NOMO-1 treated with DMSO at 0.1 percent for 48 hours (cell line): ENCODE measurements around the gene KCNMB1.

Experiments used
- DNase-seq: peaks from one replicate; lab custom pipeline; 2025; ENCODE audit not compliant: unreplicated experiment; lab: John Stamatoyannopoulos, UW

KCNMB1 gene

GRCh38 chr5:170416526-170416925 is 27.4 kb upstream of the KCNMB1 start:
- DNase-seq, result peak; percentile 38

GRCh38 chr5:170414786-170415185 is 25.6 kb upstream of the KCNMB1 start:
- no peak for DNase-seq

- no peak for DNase-seq
These were observed 24.7 kb upstream of the KCNMB1 start for GRCh38 chr5:170413897-170414296.

- no peak for DNase-seq
These were observed 21.9 kb upstream of the KCNMB1 start for GRCh38 chr5:170411100-170411499.

- DNase-seq, result no peak
These were observed 21.2 kb upstream of the KCNMB1 start for GRCh38 chr5:170410401-170410800.

- DNase-seq, result no peak
These were observed 19.9 kb upstream of the KCNMB1 start for GRCh38 chr5:170408877-170409660.

- no peak for DNase-seq
These were observed 19.1 kb upstream of the KCNMB1 start for GRCh38 chr5:170408226-170408625.

GRCh38 chr5:170407062-170407461 is 17.9 kb upstream of the KCNMB1 start:
- DNase-seq, result no peak

- DNase-seq, result peak; percentile 88
These were observed 16.6 kb upstream of the KCNMB1 start for GRCh38 chr5:170405817-170406216.

GRCh38 chr5:170404398-170404797 is 15.2 kb upstream of the KCNMB1 start:
- peak; percentile 25 for DNase-seq

GRCh38 chr5:170403675-170404074 is 14.5 kb upstream of the KCNMB1 start:
- DNase-seq, result no peak

- DNase-seq, result no peak
These were observed 13.3 kb upstream of the KCNMB1 start for GRCh38 chr5:170402508-170402907.

- no peak for DNase-seq
These were observed 7.9 kb upstream of the KCNMB1 start for GRCh38 chr5:170397059-170397458.

- peak; percentile 48 for DNase-seq
These were observed 4.8 kb upstream of the KCNMB1 start for GRCh38 chr5:170393958-170394357.

- peak; percentile 86 for DNase-seq
These were observed 4.1 kb upstream of the KCNMB1 start for GRCh38 chr5:170393235-170393634.

- DNase-seq, result no peak
These were observed 1.3 kb upstream of the KCNMB1 start for GRCh38 chr5:170390472-170390871.

- DNase-seq, result peak; percentile 40
These were observed 354 bp upstream of the KCNMB1 start for GRCh38 chr5:170389550-170389892.

GRCh38 chr5:170387775-170388639 is 1.2 kb downstream of the KCNMB1 start:
- DNase-seq, result no peak

GRCh38 chr5:170386743-170387395 is 2.3 kb downstream of the KCNMB1 start:
- DNase-seq, result no peak

- DNase-seq, result no peak
These were observed 5.9 kb downstream of the KCNMB1 start for GRCh38 chr5:170383227-170383626.

- DNase-seq, result no peak
These were observed 6.4 kb downstream of the KCNMB1 start for GRCh38 chr5:170382790-170383189.
